Embryonic facial prominence (tissue), 1 donor: ENCODE data around the gene RIPK3.
"Not testable (repeated sequence)": the region's sequence is repeated elsewhere in the genome, so short reads cannot be mapped to it uniquely, and the experiment has no call there.

Source experiments
- DNase-seq: peaks from one replicate; pipeline ENCODE4 v3.0.0-alpha.2; 2016; ENCODE audit errors: extremely low spot score

Gene RIPK3

DNA sequence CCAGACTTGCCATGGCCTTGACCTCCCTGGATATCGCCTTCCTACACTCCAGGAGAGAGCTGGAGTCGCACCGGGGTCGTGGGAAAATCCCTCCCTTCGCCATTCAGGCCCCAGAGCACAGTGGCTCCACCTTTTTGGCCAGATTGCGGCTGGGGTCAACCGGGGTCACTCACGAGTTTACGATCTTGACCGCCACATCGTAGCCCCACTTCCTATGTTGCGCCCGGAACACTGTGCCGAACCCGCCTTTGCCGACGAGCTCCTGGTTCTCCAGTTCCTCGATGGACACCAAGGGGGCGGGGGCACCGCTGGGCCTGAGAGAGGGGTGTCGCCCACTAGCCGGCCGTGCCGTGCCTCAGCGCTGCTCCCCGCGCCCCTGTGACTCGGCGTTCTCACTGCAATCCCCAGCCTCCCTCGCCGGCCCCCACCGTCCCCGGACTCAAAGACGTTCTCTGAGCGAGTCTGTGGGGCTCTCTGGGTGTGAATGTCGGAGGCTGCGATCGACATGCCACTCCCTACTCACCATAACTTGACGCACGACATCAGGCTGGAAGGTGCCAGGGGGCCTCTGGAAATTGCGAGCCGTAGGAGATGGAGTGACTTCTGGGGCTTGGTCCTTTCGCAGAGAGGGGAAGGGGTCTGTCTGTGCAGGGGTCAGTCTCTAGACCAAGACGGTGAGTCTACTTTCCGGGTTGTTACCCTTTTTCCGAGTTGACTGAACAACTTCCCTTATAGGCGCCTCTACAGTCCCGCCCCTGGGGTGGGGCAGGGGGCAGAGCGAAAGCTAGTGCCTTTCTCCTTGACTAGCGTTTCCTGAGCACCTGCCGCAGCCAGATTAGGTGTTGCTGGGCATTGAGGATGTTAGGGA lies at the start of gene RIPK3:
TSS of gene RIPK3 (minus strand) at position 708 of the 868 bp plus-strand sequence. CDS start at position 543, 165 bp downstream.
- DNase-seq: no peak

DNA sequence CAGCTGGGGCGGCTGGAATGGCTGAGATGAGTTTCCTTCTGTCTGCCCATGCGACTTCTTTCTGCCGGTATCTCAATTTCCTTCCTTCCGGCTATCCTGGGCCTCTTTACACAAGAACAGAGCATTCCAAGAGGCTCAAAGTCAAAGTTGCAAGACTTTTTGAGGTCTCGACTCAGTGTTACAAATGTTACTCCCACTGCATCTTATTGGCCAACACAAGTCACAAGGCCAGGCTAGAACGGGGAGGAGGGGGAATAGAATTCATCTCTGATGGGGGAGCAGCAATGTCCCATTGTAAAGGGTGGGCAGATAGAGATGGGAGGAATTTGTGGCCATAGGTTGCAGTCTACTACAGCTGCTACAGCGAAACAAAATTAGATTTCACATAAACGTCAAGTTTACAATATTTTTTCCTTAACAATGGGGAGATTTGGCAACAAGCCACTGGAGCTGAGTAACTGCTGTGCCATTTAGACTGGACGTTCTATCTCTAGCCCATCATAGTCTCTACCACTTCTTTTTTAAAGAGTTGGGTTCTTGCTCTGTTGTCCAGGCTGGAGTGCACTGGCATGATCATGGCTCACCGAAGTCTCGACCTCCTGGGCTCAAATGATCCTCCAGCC lies 49.5 kb upstream of the RIPK3 start:
- DNase-seq: no peak

GRCh38 chr14:24388474-24389179 lies 48.8 kb upstream of the RIPK3 start:
- DNase-seq: no peak

- DNase-seq: not testable (repeated sequence)
These were observed 47.8 kb upstream of the RIPK3 start for GRCh38 chr14:24387579-24387978.

- DNase-seq: no peak
These were observed 47.2 kb upstream of the RIPK3 start for GRCh38 chr14:24387009-24387345.

DNA sequence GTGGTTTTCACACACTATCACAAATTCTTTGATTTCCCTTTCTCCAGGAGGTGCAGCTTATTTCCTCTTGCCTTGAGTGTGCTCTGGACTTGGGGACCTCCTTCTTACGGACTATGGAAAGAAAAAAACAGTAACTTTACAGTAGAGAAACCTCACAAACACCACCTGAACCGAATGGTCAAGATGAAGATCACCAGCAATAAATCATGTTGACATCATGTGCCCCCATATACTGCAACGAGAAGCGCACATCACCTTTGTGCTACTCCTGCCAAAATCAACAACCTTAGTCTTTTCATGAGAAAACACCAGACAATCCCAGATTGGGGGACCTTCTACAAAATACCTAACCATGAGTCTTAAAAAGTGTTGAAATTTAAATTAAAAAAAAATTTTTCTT lies 45.7 kb upstream of the RIPK3 start:
- no peak for DNase-seq

GRCh38 chr14:24384169-24384568 lies 44.4 kb upstream of the RIPK3 start:
- DNase-seq: no peak

DNA sequence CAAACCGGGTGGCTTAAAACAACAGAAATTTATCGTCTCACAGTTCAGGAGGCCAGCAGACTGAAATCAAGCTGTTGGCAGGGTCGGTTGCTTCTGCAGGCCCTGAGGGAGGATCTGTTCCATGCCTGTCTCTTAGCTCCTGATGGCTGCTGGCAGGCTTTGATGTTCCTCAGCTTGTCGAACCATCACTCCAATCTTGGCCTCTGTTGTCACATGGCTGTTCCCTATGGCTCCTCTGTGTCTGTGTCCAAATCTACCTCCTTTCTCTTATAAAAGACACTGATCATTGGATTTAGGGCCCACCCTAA lies 42.2 kb upstream of the RIPK3 start:
- no peak for DNase-seq

DNA sequence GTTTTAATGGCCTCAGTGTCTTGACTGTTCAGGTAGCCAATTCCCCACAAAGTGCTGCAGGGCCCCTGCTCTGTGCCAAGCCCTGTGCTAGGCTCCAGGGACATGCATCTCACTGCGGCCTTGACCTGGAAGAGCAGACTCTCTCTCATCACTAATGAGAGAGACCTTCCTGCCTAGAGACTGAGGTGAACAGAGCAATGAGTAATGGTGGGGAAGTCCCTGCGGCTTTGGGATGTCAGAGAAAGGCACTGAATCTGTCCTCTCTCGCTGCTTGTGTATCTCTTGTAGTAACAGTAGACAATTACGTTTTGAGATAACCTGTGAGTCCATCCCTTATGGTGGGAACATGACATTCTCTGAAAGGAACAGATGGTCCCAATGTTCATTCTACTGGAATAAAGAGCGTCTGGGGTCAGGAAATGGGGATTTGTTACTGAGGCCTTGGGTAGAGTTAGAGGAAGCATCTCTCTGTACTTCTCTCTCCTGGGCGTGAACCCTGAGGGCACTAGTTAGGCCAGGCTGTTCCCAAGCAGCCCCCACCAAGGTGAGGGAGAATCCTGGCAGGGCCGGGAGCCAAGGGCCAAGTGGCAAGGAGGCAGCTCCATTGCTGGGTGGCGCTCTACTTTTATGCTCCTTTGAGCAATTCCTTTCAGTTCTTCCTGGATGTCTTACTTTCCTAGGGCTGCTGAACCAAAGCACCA lies 41.7 kb upstream of the RIPK3 start:
- no peak for DNase-seq

GRCh38 chr14:24379907-24380730 lies 40.3 kb upstream of the RIPK3 start:
- no peak for DNase-seq

- DNase-seq: no peak
These were observed 39.5 kb upstream of the RIPK3 start for GRCh38 chr14:24378981-24379906.

DNA sequence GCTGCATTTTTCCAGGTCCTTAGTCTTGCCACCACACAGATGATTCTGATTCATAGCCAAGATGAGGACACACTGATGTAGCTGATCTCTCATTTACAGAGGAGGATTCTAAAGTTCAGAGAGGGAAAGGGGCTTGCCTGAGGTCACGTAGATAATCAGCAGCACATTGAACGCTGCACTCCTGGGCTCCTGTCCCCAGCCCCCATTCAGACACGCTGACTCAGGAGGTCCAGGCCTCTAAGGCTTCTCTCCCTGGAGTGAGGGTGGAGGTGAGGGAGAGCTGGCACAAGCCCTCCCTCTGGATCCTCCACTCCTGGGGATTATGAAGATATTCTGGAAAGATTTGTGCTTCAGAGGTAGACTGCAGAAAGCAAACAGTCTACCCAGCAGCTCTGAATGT lies 38.5 kb upstream of the RIPK3 start:
- DNase-seq: no peak

DNA sequence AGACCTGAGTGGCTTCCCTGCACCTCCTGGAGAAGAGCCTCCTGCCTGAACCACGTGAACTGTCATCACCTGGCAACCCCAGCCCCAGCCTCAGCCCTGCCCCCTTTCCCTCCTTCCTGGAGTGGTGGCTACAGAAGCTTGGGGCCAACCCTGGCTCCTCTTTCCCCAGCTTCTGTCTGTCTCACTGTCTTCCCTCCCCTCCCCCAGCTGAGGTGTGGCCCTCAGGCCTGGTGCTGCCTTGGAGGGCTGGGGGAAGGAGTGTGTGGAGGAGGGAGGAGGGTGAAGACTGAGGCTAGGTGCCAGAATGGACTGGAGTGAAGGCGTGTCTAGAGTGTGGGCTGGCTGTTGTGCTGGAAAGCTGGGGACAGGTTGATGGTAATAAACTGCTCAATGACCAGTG lies 37.9 kb upstream of the RIPK3 start:
- DNase-seq: no peak

- DNase-seq: no peak
These were observed 37.3 kb upstream of the RIPK3 start for GRCh38 chr14:24377126-24377525.

GRCh38 chr14:24376448-24377070 lies 36.8 kb upstream of the RIPK3 start:
- no peak for DNase-seq

- no peak for DNase-seq
These were observed 33.1 kb upstream of the RIPK3 start for GRCh38 chr14:24372701-24373416.

DNA sequence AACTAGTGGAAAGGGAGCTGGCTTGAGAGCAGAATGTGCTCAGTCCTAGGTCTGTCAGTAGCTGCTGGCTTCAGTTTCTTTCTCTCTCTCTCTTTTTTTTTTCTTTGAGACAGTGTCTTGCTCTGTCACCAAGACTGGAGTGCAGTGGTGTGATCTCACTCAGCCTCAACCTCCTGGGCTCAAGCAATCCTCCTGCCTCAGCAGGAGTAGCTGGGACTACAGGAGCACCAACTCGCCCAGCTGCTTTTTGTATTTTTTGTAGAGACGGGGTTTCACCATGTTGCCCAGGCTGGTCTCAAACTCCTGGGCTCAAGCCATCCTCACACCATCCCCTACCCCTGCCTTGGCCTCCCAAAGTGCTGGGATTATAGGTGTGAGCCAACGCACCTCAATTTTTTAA lies 31.8 kb upstream of the RIPK3 start:
- DNase-seq: not testable (repeated sequence)

- no peak for DNase-seq
These were observed 31.0 kb upstream of the RIPK3 start for GRCh38 chr14:24370748-24371147.
